Right atrium auricular region (tissue), 2 donors: ENCODE measurements around the gene P3H3. TPM values are rescaled to one million over a fixed set of nuclear protein-coding genes. Genes with fewer than 3 reads are reported as not detected.
A peak's percentile ranks its signal among the peaks of the same experiment; 100 is the strongest.

Experiments
- DNase-seq: peaks from one replicate; pipeline ENCODE4 v3.0.0-alpha.2; 2019; ENCODE audit warnings: low spot score
- H3K27ac ChIP-seq, 2 donors: fragments of 200-600 bp; sonication (generic); 1 replicate in 1 of 2; 2 replicates in 1 of 2; pipeline ENCODE4 v1.5.1; 2016 to 2019
- H3K27me3 ChIP-seq, 2 donors: fragments of 200-600 bp; sonication (generic); one replicate each; pipeline versions ENCODE4 v1.5.1 to v1.6.0; 2017 to 2019
- H3K36me3 ChIP-seq: fragments of 200-600 bp; sonication (generic); one replicate; pipeline ENCODE4 v1.5.1; 2016
- H3K4me1 ChIP-seq, 2 donors: fragments of 200-600 bp; sonication (generic); one replicate each; pipeline versions ENCODE4 v1.5.1 to v1.6.0; 2017 to 2019
- H3K4me3 ChIP-seq, 2 donors: fragments of 200-600 bp; sonication (generic); 1 replicate in 1 of 2; 2 replicates in 1 of 2; pipeline ENCODE4 v1.5.1; 2017 to 2019; ENCODE audit warnings: mild to moderate bottlenecking in 1 of 2, moderate library complexity in 1 of 2
- H3K9me3 ChIP-seq, 2 donors: fragments of 200-600 bp; sonication (generic); one replicate each; pipeline ENCODE4 v1.5.1; 2019
- total RNA-seq, 2 donors: library from RNA; depleted of rRNA; stranded (reverse); fragments of >200 nt; gene quantifications; one replicate each; pipeline ENCODE4 v1.1.0, GENCODE V29; 2016
- TF ChIP-seq, protein P1 (sequence below), 2 donors: fragments of 200-600 bp; sonication (generic); IDR thresholded peaks; one replicate each; pipeline ENCODE4 v1.5.1; 2019; ENCODE audit warnings: antibody characterized with exemption in 2 of 2

P3H3 gene, protein sequence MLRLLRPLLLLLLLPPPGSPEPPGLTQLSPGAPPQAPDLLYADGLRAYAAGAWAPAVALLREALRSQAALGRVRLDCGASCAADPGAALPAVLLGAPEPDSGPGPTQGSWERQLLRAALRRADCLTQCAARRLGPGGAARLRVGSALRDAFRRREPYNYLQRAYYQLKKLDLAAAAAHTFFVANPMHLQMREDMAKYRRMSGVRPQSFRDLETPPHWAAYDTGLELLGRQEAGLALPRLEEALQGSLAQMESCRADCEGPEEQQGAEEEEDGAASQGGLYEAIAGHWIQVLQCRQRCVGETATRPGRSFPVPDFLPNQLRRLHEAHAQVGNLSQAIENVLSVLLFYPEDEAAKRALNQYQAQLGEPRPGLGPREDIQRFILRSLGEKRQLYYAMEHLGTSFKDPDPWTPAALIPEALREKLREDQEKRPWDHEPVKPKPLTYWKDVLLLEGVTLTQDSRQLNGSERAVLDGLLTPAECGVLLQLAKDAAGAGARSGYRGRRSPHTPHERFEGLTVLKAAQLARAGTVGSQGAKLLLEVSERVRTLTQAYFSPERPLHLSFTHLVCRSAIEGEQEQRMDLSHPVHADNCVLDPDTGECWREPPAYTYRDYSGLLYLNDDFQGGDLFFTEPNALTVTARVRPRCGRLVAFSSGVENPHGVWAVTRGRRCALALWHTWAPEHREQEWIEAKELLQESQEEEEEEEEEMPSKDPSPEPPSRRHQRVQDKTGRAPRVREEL
- 10 to 100 TPM in 1 of 2 donors, 1 to 10 TPM in 1; 7.0 to 11.0 TPM for total RNA-seq

- Histone ChIP-seq H3K9me3 (no peaks in the 10 kb centered on the region), H3K4me3 (peak within 1 kb of the TSS; percentile 75 to 83), H3K27ac (peak within 1 kb of the TSS; percentile 84 to 91), H3K27me3 (no peaks in the 10 kb centered on the region), H3K36me3 (peaks cover under 1% of the 10 kb centered on the region), H3K4me1 (peaks cover 0 to 39% of the 10 kb centered on the region in 2 donors)
- no peak for DNase-seq
- TF ChIP-seq, protein P1, sequence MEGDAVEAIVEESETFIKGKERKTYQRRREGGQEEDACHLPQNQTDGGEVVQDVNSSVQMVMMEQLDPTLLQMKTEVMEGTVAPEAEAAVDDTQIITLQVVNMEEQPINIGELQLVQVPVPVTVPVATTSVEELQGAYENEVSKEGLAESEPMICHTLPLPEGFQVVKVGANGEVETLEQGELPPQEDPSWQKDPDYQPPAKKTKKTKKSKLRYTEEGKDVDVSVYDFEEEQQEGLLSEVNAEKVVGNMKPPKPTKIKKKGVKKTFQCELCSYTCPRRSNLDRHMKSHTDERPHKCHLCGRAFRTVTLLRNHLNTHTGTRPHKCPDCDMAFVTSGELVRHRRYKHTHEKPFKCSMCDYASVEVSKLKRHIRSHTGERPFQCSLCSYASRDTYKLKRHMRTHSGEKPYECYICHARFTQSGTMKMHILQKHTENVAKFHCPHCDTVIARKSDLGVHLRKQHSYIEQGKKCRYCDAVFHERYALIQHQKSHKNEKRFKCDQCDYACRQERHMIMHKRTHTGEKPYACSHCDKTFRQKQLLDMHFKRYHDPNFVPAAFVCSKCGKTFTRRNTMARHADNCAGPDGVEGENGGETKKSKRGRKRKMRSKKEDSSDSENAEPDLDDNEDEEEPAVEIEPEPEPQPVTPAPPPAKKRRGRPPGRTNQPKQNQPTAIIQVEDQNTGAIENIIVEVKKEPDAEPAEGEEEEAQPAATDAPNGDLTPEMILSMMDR (IDR thresholded peaks at IDR 0.05), result no peak
These were observed at the start of gene P3H3 for GRCh38 chr12:6827982-6828780. P3H3 (plus strand) TSS chr12:6828407; CDS start chr12:6828441, 34 bp downstream.

DNA sequence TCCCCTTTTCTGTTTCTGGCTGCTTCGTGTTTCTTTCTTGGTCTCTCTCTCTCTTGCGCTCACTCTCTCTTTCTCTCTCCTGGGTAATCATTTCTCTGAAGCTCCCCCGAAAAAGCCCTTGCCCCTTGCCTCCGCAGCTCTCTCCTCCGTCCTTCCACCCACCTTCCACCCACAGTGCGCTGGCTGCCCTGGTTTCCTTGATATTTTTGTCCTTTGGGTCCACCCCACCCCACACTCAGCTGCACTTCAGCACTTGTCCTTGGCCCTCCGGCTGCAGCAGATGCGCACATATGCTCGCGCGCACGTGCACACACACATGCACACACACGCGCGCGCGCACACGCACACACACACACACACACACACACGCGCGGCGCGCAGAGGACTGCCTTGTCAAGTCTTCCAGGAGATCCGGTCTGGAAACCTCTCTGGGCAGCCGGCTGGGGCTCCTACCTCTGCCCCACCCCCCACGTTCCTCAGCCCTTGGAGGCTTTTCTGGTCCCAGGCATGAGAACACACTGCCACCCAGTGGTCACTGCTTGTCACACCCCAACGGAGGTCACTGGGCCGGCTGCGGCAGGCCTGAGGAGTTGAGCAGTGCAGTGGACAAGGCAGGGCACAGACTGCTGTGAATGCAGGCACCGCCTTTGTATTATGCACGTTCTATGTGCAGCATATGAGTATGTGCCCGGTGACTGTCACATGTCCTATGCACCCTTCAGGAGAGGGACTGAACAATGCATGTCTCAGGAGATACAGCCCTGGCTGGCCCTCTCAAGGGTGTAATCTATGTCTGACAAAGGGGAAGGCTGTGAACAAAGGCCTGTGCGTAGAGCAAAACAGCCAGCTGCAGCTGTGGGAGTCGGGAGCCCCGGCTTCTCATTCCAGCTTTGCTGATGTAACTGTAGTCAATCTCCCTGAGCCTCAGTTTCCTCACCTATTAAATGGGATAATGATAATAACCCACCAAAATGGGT, 49.3 kb upstream of the P3H3 start:
- Histone ChIP-seq H3K27ac (peak overlapping the region; percentile 54 to 69), H3K36me3 (no peaks in the 10 kb centered on the region), H3K27me3 (no peaks in the 10 kb centered on the region), H3K4me1 (peaks cover 0 to 18% of the 10 kb centered on the region in 2 donors), H3K9me3 (no peaks in the 10 kb centered on the region), H3K4me3 (peak overlapping the region; percentile 12 to 47)
- TF ChIP-seq, protein P1 (IDR thresholded peaks at IDR 0.05), result peak; percentile 89 to 97
- DNase-seq, result peak; percentile 96

DNA sequence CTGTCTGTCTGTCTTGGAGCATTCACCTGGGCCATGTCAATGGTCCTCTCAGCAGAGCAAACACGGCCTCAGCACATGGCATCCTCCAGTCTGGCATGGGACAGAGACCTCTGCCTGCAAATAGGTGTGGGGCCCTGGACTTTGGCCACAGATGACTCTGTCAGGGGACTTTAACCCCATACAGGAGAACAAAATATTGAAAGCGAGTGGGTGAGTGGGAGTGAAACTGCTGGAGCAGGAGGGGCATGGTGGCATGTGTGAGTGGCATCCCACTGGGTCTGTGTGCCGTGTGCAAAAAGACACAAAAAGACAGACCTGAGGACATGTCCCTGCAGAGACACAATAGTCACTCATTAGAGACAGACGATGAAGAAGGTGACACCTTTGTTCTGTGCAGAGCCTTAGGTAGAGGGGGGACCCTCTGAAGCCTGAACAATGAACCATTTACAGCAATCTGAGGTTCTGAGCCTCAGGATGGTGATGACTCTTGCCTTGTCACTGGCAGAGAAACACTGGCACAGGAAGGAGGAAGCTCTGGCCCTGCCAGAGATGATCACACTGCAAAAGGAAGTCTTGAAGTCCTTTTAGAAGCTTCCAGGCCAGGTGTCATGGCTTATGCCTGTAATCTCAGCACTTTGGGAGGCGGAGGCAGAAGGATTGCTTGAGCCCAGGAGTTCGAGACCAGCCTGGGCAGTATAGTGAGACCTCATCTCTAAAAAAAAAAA, 48.3 kb upstream of the P3H3 start:
- Histone ChIP-seq H3K27me3 (no peaks in the 10 kb centered on the region), H3K9me3 (no peaks in the 10 kb centered on the region), H3K4me3 (no peak overlapping the region), H3K4me1 (peaks cover 0 to 15% of the 10 kb centered on the region in 2 donors), H3K27ac (no peak overlapping the region), H3K36me3 (no peaks in the 10 kb centered on the region)
- no peak for DNase-seq
- TF ChIP-seq, protein P1 (IDR thresholded peaks at IDR 0.05), result no peak

GRCh38 chr12:6780573-6780972, 47.6 kb upstream of the P3H3 start:
- Histone ChIP-seq H3K4me1 (peaks cover 0 to 15% of the 10 kb centered on the region in 2 donors), H3K27me3 (no peaks in the 10 kb centered on the region), H3K4me3 (no peak overlapping the region), H3K27ac (no peak overlapping the region), H3K36me3 (no peaks in the 10 kb centered on the region), H3K9me3 (no peaks in the 10 kb centered on the region)
- TF ChIP-seq, protein P1 (IDR thresholded peaks at IDR 0.05), result no peak
- no peak for DNase-seq
